HFF-Myc (cell line): ENCODE data around the gene NR6A1.

Source experiments
- DNase-seq: peaks from one replicate; pipeline ENCODE4 v3.0.0-alpha.2; 2011; ENCODE audit warnings: low read depth; ENCODE audit errors: extremely low read depth
- H3K4me3 ChIP-seq: replicated peaks from 2 replicates; pipeline ENCODE4 v1.5.1; 2011; ENCODE audit warnings: low read depth, mild to moderate bottlenecking, control low read depth, low read length
- TF ChIP-seq, protein P1 (sequence below): IDR thresholded peaks from 2 replicates; pipeline ENCODE4 v1.5.1; 2012; ENCODE audit warnings: mild to moderate bottlenecking, low read depth, low read length, control low read depth; ENCODE audit errors: missing control alignments

The NR6A1 gene

DNA sequence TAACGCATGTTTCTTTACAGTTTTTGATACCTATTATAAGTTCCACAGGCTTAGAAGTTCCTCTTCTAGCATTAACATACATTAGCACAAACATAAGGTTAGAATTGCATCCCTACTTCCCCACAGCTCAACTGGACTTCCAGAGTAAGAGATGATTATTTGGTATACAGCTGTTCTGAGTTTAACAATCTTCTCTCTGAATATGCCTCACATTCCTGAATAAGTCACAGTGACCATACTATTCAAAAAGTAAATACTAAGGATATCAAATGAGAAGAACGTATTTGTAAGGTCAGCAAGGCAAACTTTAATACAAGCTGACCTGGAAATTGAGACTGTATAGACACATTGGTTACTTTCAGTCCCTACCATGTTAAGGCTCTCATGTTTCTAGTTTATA is 21.3 kb downstream of the NR6A1 start:
- no peak overlapping the region for H3K4me3 ChIP-seq
- no peak for DNase-seq
- TF ChIP-seq, protein P1, sequence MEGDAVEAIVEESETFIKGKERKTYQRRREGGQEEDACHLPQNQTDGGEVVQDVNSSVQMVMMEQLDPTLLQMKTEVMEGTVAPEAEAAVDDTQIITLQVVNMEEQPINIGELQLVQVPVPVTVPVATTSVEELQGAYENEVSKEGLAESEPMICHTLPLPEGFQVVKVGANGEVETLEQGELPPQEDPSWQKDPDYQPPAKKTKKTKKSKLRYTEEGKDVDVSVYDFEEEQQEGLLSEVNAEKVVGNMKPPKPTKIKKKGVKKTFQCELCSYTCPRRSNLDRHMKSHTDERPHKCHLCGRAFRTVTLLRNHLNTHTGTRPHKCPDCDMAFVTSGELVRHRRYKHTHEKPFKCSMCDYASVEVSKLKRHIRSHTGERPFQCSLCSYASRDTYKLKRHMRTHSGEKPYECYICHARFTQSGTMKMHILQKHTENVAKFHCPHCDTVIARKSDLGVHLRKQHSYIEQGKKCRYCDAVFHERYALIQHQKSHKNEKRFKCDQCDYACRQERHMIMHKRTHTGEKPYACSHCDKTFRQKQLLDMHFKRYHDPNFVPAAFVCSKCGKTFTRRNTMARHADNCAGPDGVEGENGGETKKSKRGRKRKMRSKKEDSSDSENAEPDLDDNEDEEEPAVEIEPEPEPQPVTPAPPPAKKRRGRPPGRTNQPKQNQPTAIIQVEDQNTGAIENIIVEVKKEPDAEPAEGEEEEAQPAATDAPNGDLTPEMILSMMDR, result no peak

DNA sequence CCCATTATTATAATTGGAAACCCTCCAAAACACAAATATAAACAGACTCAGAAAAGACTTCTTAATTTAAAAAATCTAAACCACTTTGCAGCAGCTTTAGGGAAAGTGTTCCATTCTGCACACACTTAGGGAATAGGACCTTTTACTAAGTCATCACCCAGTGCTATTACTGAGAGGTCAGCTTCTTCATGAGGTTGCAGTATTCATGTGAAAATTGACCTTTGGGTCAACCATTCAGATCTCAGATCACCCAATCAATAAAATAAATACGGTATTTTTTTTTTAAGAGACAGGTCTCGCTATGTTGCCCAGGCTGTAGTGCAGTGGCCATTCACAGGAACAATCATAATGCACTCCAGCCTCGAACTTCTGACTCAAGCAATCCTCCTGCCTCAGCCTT is 21.8 kb downstream of the NR6A1 start:
- H3K4me3 ChIP-seq, result no peak overlapping the region
- TF ChIP-seq, protein P1, result no peak
- DNase-seq, result no peak

DNA sequence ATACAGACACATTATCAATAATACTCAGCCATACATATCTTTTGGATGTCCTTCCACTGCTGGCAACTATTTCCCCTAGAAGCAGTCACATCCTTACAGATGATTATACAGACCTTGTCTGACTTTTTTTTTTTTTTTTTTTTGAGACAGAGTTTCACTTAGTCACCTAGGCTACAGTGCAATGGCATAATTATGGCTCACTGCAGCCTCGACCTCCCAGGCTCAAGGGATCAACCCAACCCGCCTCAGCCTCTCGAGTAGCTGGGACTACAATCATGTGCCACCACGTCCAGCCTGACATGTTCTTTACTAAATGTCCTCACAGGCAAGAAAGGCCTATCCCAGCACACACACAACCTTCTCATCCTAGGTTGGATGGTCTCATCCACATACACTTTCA is 24.0 kb downstream of the NR6A1 start:
- TF ChIP-seq, protein P1, result no peak
- H3K4me3 ChIP-seq, result no peak overlapping the region
- DNase-seq, result no peak

DNA sequence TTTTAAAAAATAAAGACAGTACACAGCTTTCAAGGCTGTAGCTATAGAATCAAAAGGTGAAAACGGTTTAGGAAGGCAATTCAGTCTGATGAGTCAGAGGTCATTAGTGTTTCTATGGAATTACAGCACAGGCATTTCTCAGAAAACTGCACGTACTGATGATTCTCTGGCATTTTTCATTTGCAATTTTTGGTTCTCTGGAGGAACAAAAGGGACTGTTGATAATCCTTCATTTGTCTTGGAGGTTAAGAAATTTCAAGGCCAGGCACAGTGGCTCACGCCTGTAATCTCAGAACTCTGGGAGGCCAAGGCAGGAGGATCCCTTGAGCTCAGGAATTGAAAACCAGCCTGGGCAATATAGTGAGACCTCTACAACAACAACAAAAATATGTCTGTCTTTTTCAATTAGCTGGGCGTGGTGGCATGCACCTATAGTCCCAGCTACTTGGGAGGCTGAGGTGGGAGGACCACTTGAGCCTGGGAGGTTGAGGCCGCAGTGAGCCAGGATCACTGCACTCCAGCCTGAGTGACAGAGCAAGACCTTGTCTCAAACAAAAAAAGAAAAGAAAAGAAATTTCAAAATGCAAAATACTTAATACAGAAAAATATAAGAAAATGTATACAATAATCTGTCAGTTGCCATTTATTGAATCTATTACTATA is 27.3 kb downstream of the NR6A1 start:
- TF ChIP-seq, protein P1, result no peak
- DNase-seq, result no peak
- no peak overlapping the region for H3K4me3 ChIP-seq

DNA sequence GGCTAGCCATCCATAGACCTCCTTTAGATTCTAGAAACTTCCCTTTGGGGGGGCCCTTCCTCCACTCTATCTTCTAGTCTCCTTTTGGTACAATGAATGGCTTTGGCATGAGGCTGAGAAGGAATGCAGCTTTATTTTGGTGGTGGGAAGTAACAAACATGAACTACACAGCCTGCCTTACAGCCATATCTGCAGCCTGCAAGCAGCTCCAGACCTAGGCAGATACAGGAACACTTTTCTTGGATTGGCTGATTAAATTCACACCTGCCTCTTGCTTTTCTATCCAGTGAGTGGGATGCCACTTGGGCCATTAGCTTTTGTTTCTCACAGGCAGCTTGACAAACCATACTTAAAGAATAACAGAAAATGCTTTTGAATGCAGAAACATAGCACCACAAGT is 28.2 kb downstream of the NR6A1 start:
- no peak overlapping the region for H3K4me3 ChIP-seq
- TF ChIP-seq, protein P1, result no peak
- DNase-seq, result no peak

DNA sequence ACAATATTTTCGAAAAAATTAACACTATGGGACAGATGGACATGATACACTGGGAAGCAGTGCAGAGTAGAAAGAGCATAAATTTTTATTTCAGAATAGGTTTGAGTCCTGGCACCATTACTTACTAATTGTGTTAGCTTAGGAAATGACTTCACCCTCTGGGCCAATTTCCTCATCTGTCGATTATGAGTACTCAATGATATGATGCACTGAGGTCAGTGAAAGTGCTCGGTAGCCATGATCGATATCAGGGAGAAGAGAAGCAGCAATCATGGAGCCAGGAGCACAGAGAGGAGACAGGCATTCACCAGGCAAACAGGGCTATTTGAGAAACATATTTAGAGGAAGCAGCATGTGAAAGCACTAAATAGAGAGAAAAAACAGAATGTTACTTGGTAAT is 29.4 kb downstream of the NR6A1 start:
- TF ChIP-seq, protein P1, result no peak
- no peak for DNase-seq

DNA sequence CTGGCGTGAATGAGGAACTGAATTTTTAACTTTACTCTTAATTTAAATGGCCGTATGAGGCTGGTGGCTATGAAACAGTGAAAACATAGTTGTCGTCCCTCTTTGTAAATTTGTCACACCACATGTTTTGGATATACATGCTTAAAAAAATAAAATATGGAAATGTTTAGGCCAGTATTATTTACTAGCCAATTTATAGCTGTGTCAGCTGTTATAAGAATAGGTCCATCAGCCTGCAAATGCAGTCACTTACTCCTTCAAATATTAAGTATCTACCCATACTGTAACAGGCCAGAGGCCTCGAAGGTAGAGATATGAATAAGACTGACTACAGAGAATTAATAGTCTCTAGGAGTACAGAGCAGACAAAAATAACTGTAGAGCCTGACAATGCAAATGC is 30.0 kb downstream of the NR6A1 start:
- TF ChIP-seq, protein P1, result no peak
- H3K4me3 ChIP-seq, result no peak overlapping the region
- DNase-seq, result no peak

More for the DNA sequence above, 29.4 kb downstream of the NR6A1 start:
- H3K4me3 ChIP-seq, result no peak overlapping the region
